B cell (primary cell): ENCODE data around the gene WDR73. TPM values are rescaled to one million over a fixed set of nuclear protein-coding genes. Genes with fewer than 3 reads are reported as not detected.
"Not testable (repeated sequence)": the region's sequence is repeated elsewhere in the genome, so short reads cannot be mapped to it uniquely, and the experiment has no call there.

Source experiments
- ATAC-seq: fragments of 200-7000 bp; cut with Tn5 transposase; one replicate; pipeline ENCODE4 v1.10.0; 2021; ENCODE audit warnings: low read depth, mild to moderate bottlenecking, moderate number of reproducible peaks, moderate library complexity
- CTCF ChIA-PET: fragments of 350-600 bp; sonication (Branson Sonifier 250); formaldehyde crosslinking; loops from one replicate; lab custom pipeline; 2021; ENCODE audit warnings: antibody characterized with exemption, inconsistent platforms; lab: Charles Lee
- POLR2A ChIA-PET: fragments of 350-600 bp; sonication (Branson Sonifier 250); formaldehyde crosslinking; loops from one replicate; lab custom pipeline; 2021; ENCODE audit warnings: antibody characterized with exemption; lab: Charles Lee
- DNase-seq: peaks from one replicate; pipeline ENCODE4 v3.0.0; 2013
- H2AFZ ChIP-seq: 2 replicates; pipeline ENCODE4 v1.6.1; 2012; ENCODE audit warnings: mild to moderate bottlenecking, low read depth, low read length; ENCODE audit not compliant: insufficient read depth, poor library complexity, severe bottlenecking
- H3K27ac ChIP-seq, 2 donors: 1 replicate in 1 of 2; 2 replicates in 1 of 2; pipeline ENCODE4 v1.5.1; 2012 to 2013; ENCODE audit warnings: low read length in 2 of 2, mild to moderate bottlenecking in 2 of 2, moderate library complexity in 1 of 2
- H3K27me3 ChIP-seq, 4 experiments: fragments of 200-600 bp in 1 of 4; sonication (generic) in 1 of 4; replicated peaks in 1 of 4; 1 replicate in 2 of 4; 2 replicates in 2 of 4; pipeline versions ENCODE4 v1.6.1 to v1.7.0; 2013 to 2016; ENCODE audit warnings: low read length in 3 of 4, mild to moderate bottlenecking in 2 of 4, mixed read lengths in 1 of 4, moderate library complexity in 1 of 4; ENCODE audit not compliant: insufficient read depth in 4 of 4, control insufficient read depth in 3 of 4; ENCODE audit errors: control extremely low read depth in 1 of 4
- H3K36me3 ChIP-seq, 2 experiments: replicated peaks in 1 of 2; 1 replicate in 1 of 2; 2 replicates in 1 of 2; pipeline versions ENCODE4 v1.6.1 to v1.7.1; 2013; ENCODE audit warnings: low read length in 1 of 2; ENCODE audit not compliant: insufficient read depth in 2 of 2, control insufficient read depth in 1 of 2; ENCODE audit errors: control extremely low read depth in 1 of 2, extremely low read depth in 1 of 2
- H3K4me1 ChIP-seq, 2 donors: fragments of 200-600 bp in 1 of 2; sonication (generic) in 1 of 2; 1 replicate in 1 of 2; 2 replicates in 1 of 2; pipeline versions ENCODE4 v1.5.1 to v1.6.1; 2013 to 2017; ENCODE audit warnings: low read length in 2 of 2; ENCODE audit not compliant: control insufficient read depth in 2 of 2, insufficient read depth in 2 of 2
- H3K4me2 ChIP-seq: replicated peaks from 2 replicates; pipeline ENCODE3; 2012; ENCODE audit warnings: mild to moderate bottlenecking, low read depth, low read length; ENCODE audit not compliant: poor library complexity, severe bottlenecking
- H3K4me3 ChIP-seq, 5 experiments: fragments of 200-600 bp in 1 of 5; sonication (generic) in 1 of 5; 1 replicate in 3 of 5; 2 replicates in 2 of 5; pipeline versions ENCODE4 v1.5.1 to v1.7.0; 2011 to 2016; ENCODE audit warnings: low read length in 4 of 5, mild to moderate bottlenecking in 4 of 5, low read depth in 2 of 5, control low read depth in 1 of 5, moderate library complexity in 1 of 5; ENCODE audit not compliant: insufficient read depth in 1 of 5; ENCODE audit errors: control extremely low read depth in 1 of 5, extremely low read depth in 1 of 5
- H3K79me2 ChIP-seq: fragments of 200-600 bp; sonication (generic); one replicate; pipeline ENCODE4 v1.6.0; 2016; ENCODE audit warnings: low read length; ENCODE audit not compliant: control insufficient read depth, insufficient read depth
- H3K9ac ChIP-seq: fragments of 200-600 bp; sonication (generic); 2 replicates; pipeline ENCODE4 v1.6.1; 2017; ENCODE audit warnings: mild to moderate bottlenecking, low read length, moderate library complexity
- H3K9me3 ChIP-seq, 3 donors: one replicate each; pipeline versions ENCODE4 v1.6.1 to v1.7.1; 2013; ENCODE audit warnings: low read length in 2 of 3; ENCODE audit not compliant: control insufficient read depth in 2 of 3, insufficient read depth in 1 of 3; ENCODE audit errors: control extremely low read depth in 1 of 3
- H4K20me1 ChIP-seq: 2 replicates; pipeline ENCODE4 v1.6.0; 2012; ENCODE audit warnings: mild to moderate bottlenecking, low read length; ENCODE audit not compliant: insufficient read depth, control insufficient read depth, poor library complexity, severe bottlenecking
- H3K27ac Mint-ChIP-seq: one replicate; pipeline ENCODE4 v1.8.0; 2021; ENCODE audit warnings: mixed read lengths
- H3K27me3 Mint-ChIP-seq: one replicate; pipeline ENCODE4 v1.8.0; 2021; ENCODE audit warnings: mixed read lengths
- H3K4me1 Mint-ChIP-seq: one replicate; pipeline ENCODE4 v1.8.0; 2021; ENCODE audit warnings: mixed read lengths
- H3K4me3 Mint-ChIP-seq: one replicate; pipeline ENCODE4 v1.8.0; 2021; ENCODE audit warnings: mixed read lengths
- H3K9me3 Mint-ChIP-seq: one replicate; pipeline ENCODE4 v1.8.0; 2022; ENCODE audit warnings: mixed read lengths; ENCODE audit not compliant: insufficient read depth
- EZH2 ChIP-seq: IDR thresholded peaks from 2 replicates; pipeline ENCODE4 v1.6.1; 2012; ENCODE audit warnings: borderline replicate concordance, low read depth, mild to moderate bottlenecking, moderate library complexity, low read length; ENCODE audit not compliant: insufficient read depth, poor library complexity, severe bottlenecking
- WGBS: methylation state at CpG from one replicate; pipeline ENCODE4 v1.1.5; 2013; ENCODE audit warnings: missing lambda C conversion rate; ENCODE audit not compliant: insufficient coverage; 5-methylcytosine and 5-hydroxymethylcytosine counted together
- intact Hi-C: fragments of 100-400 bp; cut with micrococcal nuclease; formaldehyde crosslinking; loops from one replicate; pipeline ENCODE4 v1.10.0; 2022
- polyA plus RNA-seq: library from polyadenylated mRNA; depleted of rRNA; stranded (reverse); fragments of >200 nt; gene quantifications from 2 replicates; pipeline ENCODE4 v1.2.3, GENCODE V29; 2012
- total RNA-seq, 2 donors: library from RNA; stranded (reverse); fragments of 120-200 nt in 1 of 2; gene quantifications; 1 replicate in 1 of 2; 2 replicates in 1 of 2; pipeline versions ENCODE4 v1.2.3 to v1.2.4, GENCODE V29; 2013 to 2022
- TF ChIP-seq, protein P1 (sequence below): fragments of 200-600 bp; IDR thresholded peaks from one replicate; pipeline ENCODE4 v1.8.0; 2022; ENCODE audit warnings: antibody characterized with exemption, mild to moderate bottlenecking

WDR73 gene
- total and polyA plus RNA-seq, 2 donors (not counting 1 experiment from before 2014, with no cell fraction given) = 21.0 to 43.4 TPM

DNA sequence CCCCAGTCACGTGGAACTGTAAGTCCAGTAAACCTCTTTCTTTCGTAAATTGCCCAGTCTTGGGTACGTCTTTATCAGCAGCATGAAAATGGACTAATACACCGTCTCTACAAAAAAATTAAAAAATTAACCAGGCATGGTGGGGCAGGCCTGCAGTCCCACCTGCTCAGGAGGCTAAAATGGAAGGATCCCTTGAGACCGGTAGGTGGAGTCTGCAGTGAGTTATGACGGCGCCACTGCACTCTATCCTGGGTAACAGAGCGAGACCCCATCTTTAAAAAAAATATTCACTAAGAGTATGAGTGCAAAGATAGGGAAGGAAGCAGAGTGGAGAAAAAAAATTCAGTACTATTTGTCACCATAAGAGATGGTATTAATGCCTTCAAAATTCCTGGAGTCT, 36.3 kb upstream of the WDR73 start:
- Histone ChIP-seq H3K27ac (peak overlapping the region in 1 of 2 donors; percentile 66), H3K4me1 (peaks cover 18 to 26% of the 10 kb centered on the region in 2 donors), H3K4me2 (no peak overlapping the region), H3K27me3 (no peaks in the 10 kb centered on the region), H2AFZ (no peak overlapping the region), H3K9me3 (peaks cover 0 to 7% (median 0%) of the 10 kb centered on the region in 3 donors), H3K4me3 (no peak overlapping the region), H3K79me2 (peaks cover 76% of the 10 kb centered on the region), H4K20me1 (peaks cover 20% of the 10 kb centered on the region), H3K36me3 (peaks cover 6 to 24% of the 10 kb centered on the region in 2 experiments), H3K9ac (no peak overlapping the region)
- no peaks in the 10 kb centered on the region for H3K27me3 Mint-ChIP-seq
- peak; percentile 60 for DNase-seq
- ATAC-seq = peak; percentile 72
- peak overlapping the region; percentile 10 for H3K27ac Mint-ChIP-seq
- 100% methylated on average over 1 of the region's 8 CpGs for WGBS
- H3K4me3 Mint-ChIP-seq = no peak overlapping the region
- peaks cover 45% of the 10 kb centered on the region for H3K4me1 Mint-ChIP-seq
- ChIA-PET CTCF (no interaction called here), POLR2A (no interaction called here)
- H3K9me3 Mint-ChIP-seq = no peaks in the 10 kb centered on the region
- intact Hi-C loops = no loop called here
- no peak for TF ChIP-seq EZH2
- TF ChIP-seq, protein P1, sequence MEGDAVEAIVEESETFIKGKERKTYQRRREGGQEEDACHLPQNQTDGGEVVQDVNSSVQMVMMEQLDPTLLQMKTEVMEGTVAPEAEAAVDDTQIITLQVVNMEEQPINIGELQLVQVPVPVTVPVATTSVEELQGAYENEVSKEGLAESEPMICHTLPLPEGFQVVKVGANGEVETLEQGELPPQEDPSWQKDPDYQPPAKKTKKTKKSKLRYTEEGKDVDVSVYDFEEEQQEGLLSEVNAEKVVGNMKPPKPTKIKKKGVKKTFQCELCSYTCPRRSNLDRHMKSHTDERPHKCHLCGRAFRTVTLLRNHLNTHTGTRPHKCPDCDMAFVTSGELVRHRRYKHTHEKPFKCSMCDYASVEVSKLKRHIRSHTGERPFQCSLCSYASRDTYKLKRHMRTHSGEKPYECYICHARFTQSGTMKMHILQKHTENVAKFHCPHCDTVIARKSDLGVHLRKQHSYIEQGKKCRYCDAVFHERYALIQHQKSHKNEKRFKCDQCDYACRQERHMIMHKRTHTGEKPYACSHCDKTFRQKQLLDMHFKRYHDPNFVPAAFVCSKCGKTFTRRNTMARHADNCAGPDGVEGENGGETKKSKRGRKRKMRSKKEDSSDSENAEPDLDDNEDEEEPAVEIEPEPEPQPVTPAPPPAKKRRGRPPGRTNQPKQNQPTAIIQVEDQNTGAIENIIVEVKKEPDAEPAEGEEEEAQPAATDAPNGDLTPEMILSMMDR = no peak

DNA sequence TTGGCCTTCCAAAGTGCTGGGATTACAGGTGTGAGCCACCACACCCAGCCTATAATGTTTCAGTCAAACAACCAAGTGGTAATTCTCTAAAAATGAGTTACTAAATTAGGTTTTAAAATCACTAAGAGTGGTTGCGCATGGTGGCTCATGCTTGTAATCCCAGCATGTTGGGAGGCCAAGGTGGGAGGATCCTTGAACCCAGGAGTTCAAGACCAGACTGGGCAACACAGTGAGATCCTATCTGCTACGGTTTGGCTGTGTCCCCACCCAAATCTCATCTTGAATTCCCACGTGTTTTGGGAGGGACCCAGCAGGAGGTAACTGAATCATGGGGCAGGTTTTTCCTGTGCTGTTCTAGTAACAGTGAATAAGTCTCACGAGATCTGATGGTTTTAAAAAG, 35.8 kb upstream of the WDR73 start:
- no peak overlapping the region for H3K9ac ChIP-seq
- peaks cover 0 to 7% (median 0%) of the 10 kb centered on the region in 3 donors for H3K9me3 ChIP-seq
- POLR2A ChIA-PET = no interaction called here
- Mint-ChIP-seq H3K4me1 (peaks cover 46% of the 10 kb centered on the region), H3K9me3 (no peaks in the 10 kb centered on the region), H3K27me3 (no peaks in the 10 kb centered on the region), H3K27ac (peak overlapping the region; percentile 10), H3K4me3 (no peak overlapping the region)
- intact Hi-C loops = no loop called here
- TF ChIP-seq, protein P1 = no peak
- no peak for TF ChIP-seq EZH2
- no peak overlapping the region for H2AFZ ChIP-seq
- 38% methylated on average over 1 of the region's 4 CpGs for WGBS
- H3K4me3 ChIP-seq = no peak overlapping the region
- H4K20me1 ChIP-seq = peaks cover 20% of the 10 kb centered on the region
- DNase-seq = no peak
- ATAC-seq = no peak
- H3K36me3 ChIP-seq = peaks cover 6 to 24% of the 10 kb centered on the region in 2 experiments
- CTCF ChIA-PET = no interaction called here
- H3K79me2 ChIP-seq = peaks cover 76% of the 10 kb centered on the region
- H3K27ac ChIP-seq = peak overlapping the region in 1 of 2 donors; percentile 66
- H3K27me3 ChIP-seq = no peaks in the 10 kb centered on the region
- no peak overlapping the region for H3K4me2 ChIP-seq
- peaks cover 18 to 26% of the 10 kb centered on the region in 2 donors for H3K4me1 ChIP-seq

DNA sequence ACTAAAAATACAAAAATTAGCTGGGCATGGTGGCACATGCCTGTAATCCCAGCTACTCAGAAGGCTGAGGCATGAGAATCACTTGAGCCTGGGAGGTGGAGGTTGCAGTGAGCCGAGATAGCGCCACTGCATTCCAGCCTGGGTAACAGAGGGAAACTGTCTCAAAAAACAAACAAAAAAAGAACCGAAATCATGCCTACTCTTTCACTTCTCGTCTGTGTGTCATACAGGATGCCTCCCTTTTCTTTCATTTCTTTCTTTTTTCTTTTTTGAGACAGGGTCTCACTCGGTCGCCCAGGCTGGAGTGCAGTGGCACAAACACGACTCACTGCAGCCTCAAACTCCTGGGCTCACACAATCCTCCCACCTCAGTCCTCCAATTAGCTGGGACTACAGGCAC, 32.4 kb upstream of the WDR73 start:
- H3K27me3 ChIP-seq, H4K20me1 ChIP-seq, CTCF ChIA-PET, H3K9ac ChIP-seq, H3K4me3 ChIP-seq, intact Hi-C loops, H2AFZ ChIP-seq, H3K9me3 ChIP-seq, H3K27me3 Mint-ChIP-seq, H3K9me3 Mint-ChIP-seq: not testable (repeated sequence)
- peaks cover 11 to 43% of the 10 kb centered on the region in 2 experiments for H3K36me3 ChIP-seq
- peak overlapping the region; percentile 76 for H3K4me3 Mint-ChIP-seq
- peak overlapping the region; percentile 96 for H3K27ac Mint-ChIP-seq
- peaks cover 41% of the 10 kb centered on the region for H3K4me1 Mint-ChIP-seq
- H3K4me1 ChIP-seq = peaks cover 18 to 26% of the 10 kb centered on the region in 2 donors
- DNase-seq (peak; percentile 49), ATAC-seq (peak; percentile 53)
- 37% methylated on average over 7 of the region's 7 CpGs for WGBS
- POLR2A ChIA-PET = interaction anchor here (0.6 to 0.7 kb wide), 2 partner anchors 9 to 50 kb away, joined by 3 to 4 read pairs; no protein-coding TSS in a partner anchor
- peaks cover 49% of the 10 kb centered on the region for H3K79me2 ChIP-seq
- H3K27ac ChIP-seq = peak overlapping the region; percentile 13 to 62
- peak overlapping the region; percentile 49 for H3K4me2 ChIP-seq
